HL-60 (cell line): Measurements from ENCODE around the gene FOXK2.

Source experiments
- CTCF ChIP-seq: IDR thresholded peaks from one replicate; pipeline ENCODE4 v1.5.1; 2011; ENCODE audit warnings: low read length, control low read depth, inconsistent platforms; ENCODE audit not compliant: insufficient read depth
- TF ChIP-seq, protein P1 (sequence below): IDR thresholded peaks from 2 replicates; pipeline ENCODE4 v1.6.1; 2012; ENCODE audit warnings: low read depth; ENCODE audit not compliant: insufficient replicate concordance

DNA sequence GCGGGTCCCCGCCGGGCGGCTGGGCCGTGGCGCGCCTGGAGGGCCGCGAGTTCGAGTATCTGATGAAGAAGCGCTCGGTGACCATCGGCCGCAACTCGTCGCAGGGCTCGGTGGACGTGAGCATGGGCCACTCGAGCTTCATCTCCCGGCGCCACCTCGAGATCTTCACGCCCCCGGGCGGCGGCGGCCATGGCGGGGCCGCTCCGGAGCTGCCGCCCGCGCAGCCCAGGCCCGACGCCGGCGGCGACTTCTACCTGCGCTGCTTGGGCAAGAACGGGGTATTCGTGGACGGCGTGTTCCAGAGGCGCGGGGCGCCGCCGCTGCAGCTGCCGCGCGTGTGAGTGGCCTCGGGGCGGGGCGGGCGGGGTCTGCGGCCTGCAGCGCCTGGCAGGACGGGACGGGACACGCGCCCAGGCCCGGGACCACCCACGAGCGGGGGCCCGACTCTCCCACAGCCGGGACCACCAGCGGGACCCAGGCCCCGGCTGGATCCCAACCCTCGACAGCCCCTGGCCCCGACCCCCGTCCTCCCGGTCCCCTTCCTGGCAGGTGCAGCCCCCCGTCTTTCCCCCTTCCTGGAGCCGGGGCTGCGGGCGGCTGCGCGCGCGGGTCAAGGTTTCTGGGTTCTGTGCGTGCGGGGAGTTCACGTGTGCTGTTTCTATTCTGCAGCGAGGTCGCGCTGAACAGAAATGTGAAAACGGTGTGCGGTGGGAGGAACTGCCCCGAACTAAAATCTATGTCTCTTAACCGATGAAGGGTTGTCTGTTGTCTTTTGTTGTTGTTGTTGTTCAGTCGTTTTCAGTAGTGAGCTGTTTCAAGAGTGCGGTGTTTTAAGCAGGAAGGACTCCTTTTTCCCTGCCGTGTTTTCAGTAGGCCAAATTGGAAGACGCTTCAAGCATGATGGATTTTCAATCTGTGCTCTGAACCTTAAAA is 705 bp downstream of the FOXK2 start:
- TF ChIP-seq, protein P1, sequence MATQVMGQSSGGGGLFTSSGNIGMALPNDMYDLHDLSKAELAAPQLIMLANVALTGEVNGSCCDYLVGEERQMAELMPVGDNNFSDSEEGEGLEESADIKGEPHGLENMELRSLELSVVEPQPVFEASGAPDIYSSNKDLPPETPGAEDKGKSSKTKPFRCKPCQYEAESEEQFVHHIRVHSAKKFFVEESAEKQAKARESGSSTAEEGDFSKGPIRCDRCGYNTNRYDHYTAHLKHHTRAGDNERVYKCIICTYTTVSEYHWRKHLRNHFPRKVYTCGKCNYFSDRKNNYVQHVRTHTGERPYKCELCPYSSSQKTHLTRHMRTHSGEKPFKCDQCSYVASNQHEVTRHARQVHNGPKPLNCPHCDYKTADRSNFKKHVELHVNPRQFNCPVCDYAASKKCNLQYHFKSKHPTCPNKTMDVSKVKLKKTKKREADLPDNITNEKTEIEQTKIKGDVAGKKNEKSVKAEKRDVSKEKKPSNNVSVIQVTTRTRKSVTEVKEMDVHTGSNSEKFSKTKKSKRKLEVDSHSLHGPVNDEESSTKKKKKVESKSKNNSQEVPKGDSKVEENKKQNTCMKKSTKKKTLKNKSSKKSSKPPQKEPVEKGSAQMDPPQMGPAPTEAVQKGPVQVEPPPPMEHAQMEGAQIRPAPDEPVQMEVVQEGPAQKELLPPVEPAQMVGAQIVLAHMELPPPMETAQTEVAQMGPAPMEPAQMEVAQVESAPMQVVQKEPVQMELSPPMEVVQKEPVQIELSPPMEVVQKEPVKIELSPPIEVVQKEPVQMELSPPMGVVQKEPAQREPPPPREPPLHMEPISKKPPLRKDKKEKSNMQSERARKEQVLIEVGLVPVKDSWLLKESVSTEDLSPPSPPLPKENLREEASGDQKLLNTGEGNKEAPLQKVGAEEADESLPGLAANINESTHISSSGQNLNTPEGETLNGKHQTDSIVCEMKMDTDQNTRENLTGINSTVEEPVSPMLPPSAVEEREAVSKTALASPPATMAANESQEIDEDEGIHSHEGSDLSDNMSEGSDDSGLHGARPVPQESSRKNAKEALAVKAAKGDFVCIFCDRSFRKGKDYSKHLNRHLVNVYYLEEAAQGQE: no peak
- no peak for TF ChIP-seq CTCF
